HCT116 (cell line): ENCODE data around the gene XAGE1A.
"Not testable (repeated sequence)": the region's sequence is repeated elsewhere in the genome, so short reads cannot be mapped to it uniquely, and the experiment has no call there.

Source experiments
- CTCF ChIP-seq, 3 experiments: fragments of 200-600 bp in 1 of 3; sonication (generic) in 1 of 3; IDR thresholded peaks in 2 of 3; conservative IDR thresholded peaks in 1 of 3; 2 replicates each; pipeline ENCODE4 v1.5.1; 2012 to 2017; ENCODE audit warnings: low read depth in 2 of 3, low read length in 2 of 3, antibody characterized with exemption in 1 of 3, borderline replicate concordance in 1 of 3, control low read depth in 1 of 3, mild to moderate bottlenecking in 1 of 3, mixed read lengths in 1 of 3, mixed run types in 1 of 3, moderate library complexity in 1 of 3; ENCODE audit not compliant: insufficient read depth in 1 of 3
- EGR1 ChIP-seq: IDR thresholded peaks from 2 replicates; pipeline ENCODE4 v1.6.1; 2012; ENCODE audit warnings: low read depth
- EZH2 ChIP-seq: fragments of 200-600 bp; sonication (generic); IDR thresholded peaks from 2 replicates; pipeline ENCODE4 v1.6.1; 2017; ENCODE audit warnings: antibody characterized with exemption, mixed run types
- MAX ChIP-seq: IDR thresholded peaks from 2 replicates; pipeline ENCODE4 v1.6.1; 2012
- POLR2A ChIP-seq: IDR thresholded peaks from 2 replicates; pipeline ENCODE4 v1.7.0; 2011; ENCODE audit warnings: borderline replicate concordance; ENCODE audit not compliant: insufficient read depth, insufficient read length; ENCODE audit errors: extremely low read depth
- RAD21 ChIP-seq: IDR thresholded peaks from 2 replicates; pipeline ENCODE4 v1.6.1; 2012; ENCODE audit warnings: low read depth, mild to moderate bottlenecking

- not testable (repeated sequence) for TF ChIP-seq POLR2A; RAD21; EZH2; CTCF (IDR thresholded peaks at IDR 0.05 in 2 of 3, conservative IDR thresholded peaks at IDR 0.05 in 1 of 3; ENCODE audit: borderline replicate concordance in 1 of 3, insufficient read depth in 1 of 3, low read depth in 2 of 3, low read length in 2 of 3); EGR1; MAX
Observed at GRCh38 chrX:52496419-52496772, 788 bp downstream of the XAGE1A start.
